Sigmoid colon (tissue), 4 donors: ENCODE data around the gene TBC1D1.
A peak's percentile ranks its signal among the peaks of the same experiment; 100 is the strongest.

Source experiments
- CTCF ChIP-seq, 4 experiments: fragments of 450-650 bp in 3 of 4; fragments of 200-600 bp in 1 of 4; IDR thresholded peaks; one replicate each; pipeline ENCODE4 v1.5.1; 2016 to 2019; ENCODE audit warnings: antibody characterized with exemption in 4 of 4, mild to moderate bottlenecking in 3 of 4, moderate library complexity in 2 of 4
- EP300 ChIP-seq, 4 donors: sonication (generic); formaldehyde crosslinking; IDR thresholded peaks; one replicate each; pipeline ENCODE4 v1.6.1; 2017; ENCODE audit warnings: antibody characterized with exemption in 4 of 4
- POLR2A ChIP-seq, 2 donors: fragments of 450-650 bp; IDR thresholded peaks; one replicate each; pipeline ENCODE4 v1.6.1; 2016; ENCODE audit warnings: antibody characterized with exemption in 2 of 2, mild to moderate bottlenecking in 2 of 2, moderate library complexity in 2 of 2

GRCh38 chr4:37876156-37876555 lies 14.7 kb upstream of the TBC1D1 start:
- TF ChIP-seq CTCF (IDR thresholded peaks at IDR 0.05) (no peak), POLR2A (IDR thresholded peaks at IDR 0.05) (no peak), EP300 (IDR thresholded peaks at IDR 0.05) (peak in 1 of 4 donors; percentile 87)
